OCI-LY3 (cell line): ENCODE data around the gene THBS1.

Experiments
- CTCF ChIP-seq: fragments of 200-600, 300-600 bp; sonication (generic); IDR thresholded peaks from 2 replicates; pipeline ENCODE4 v1.5.1; 2014; ENCODE audit warnings: antibody characterized with exemption, low read length, low read depth
- EZH2phosphoT487 ChIP-seq: fragments of 200-600 bp; shearing (Covaris generic); IDR thresholded peaks from 2 replicates; pipeline ENCODE4 v1.6.1; 2018; ENCODE audit warnings: antibody characterized with exemption, mixed run types, low read depth

- no peak for TF ChIP-seq CTCF
- no peak for TF ChIP-seq EZH2phosphoT487
These were observed 438 bp downstream of the THBS1 start for GRCh38 chr15:39581242-39581792.
